Measurements from ENCODE around the gene PVR. TPM values are rescaled to one million over a fixed set of nuclear protein-coding genes. Genes with fewer than 3 reads are reported as not detected.
"Not testable (repeated sequence)": the region's sequence is repeated elsewhere in the genome, so short reads cannot be mapped to it uniquely, and the experiment has no call there.

PVR gene
- total RNA-seq, 2 experiments from 2014 or later = 4.6 to 5.2 TPM

- H3K4me3 Mint-ChIP-seq = no peak overlapping the region
- no peaks in the 10 kb centered on the region for H3K36me3 Mint-ChIP-seq (ENCODE audit: low read depth)
- ATAC-seq (no peak), DNase-seq (no peak)
- no peak overlapping the region for H3K27ac Mint-ChIP-seq
- CTCF ChIA-PET = no interaction called here
- H3K4me1 Mint-ChIP-seq (ENCODE audit: low read depth) = no peaks in the 10 kb centered on the region
- POLR2A ChIA-PET = no interaction called here
- no peaks in the 10 kb centered on the region for H3K9me3 Mint-ChIP-seq (ENCODE audit: insufficient read depth)
- no peaks in the 10 kb centered on the region for H3K27me3 Mint-ChIP-seq (ENCODE audit: low read depth)
Measured at GRCh38 chr19:44621367-44621766, 22.3 kb upstream of the PVR start.

- ChIA-PET POLR2A (no interaction called here), CTCF (interaction anchor here (1.4 kb wide), 1 partner anchor 52 kb away, joined by 4 read pairs; no protein-coding TSS in a partner anchor)
- ATAC-seq (no peak), DNase-seq (no peak)
- Mint-ChIP-seq H3K4me1 (ENCODE audit: low read depth) (no peaks in the 10 kb centered on the region), H3K36me3 (ENCODE audit: low read depth) (no peaks in the 10 kb centered on the region), H3K27me3 (ENCODE audit: low read depth) (no peaks in the 10 kb centered on the region), H3K9me3 (ENCODE audit: insufficient read depth) (no peaks in the 10 kb centered on the region), H3K27ac (no peak overlapping the region), H3K4me3 (no peak overlapping the region)
Measured at GRCh38 chr19:44623080-44623479, 20.6 kb upstream of the PVR start.

DNA sequence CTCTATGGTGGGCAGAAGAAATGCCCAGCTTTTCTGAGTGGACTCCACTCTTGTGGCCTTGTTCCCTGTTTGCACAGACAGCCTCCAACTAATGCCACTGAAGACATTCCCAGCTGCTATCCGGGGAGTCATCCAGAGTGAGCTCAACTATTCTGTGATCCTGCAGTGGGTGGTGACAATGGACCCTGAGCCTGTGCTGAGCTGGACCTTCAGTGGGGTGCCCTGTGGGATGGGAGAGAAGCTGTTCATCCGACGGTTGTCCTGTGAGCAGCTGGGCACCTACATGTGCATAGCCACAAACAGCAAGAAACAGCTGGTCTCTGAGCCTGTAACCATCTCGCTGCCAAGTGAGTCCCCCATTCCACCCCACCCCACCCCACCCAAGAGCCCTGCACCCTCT is 20.1 kb upstream of the PVR start:
- CTCF ChIA-PET = interaction anchor here (1.4 kb wide), 1 partner anchor 53 kb away, joined by 4 read pairs; no protein-coding TSS in a partner anchor
- H3K9me3 Mint-ChIP-seq (ENCODE audit: insufficient read depth) = no peaks in the 10 kb centered on the region
- DNase-seq (no peak), ATAC-seq (no peak)
- H3K36me3 Mint-ChIP-seq (ENCODE audit: low read depth) = no peaks in the 10 kb centered on the region
- no peak overlapping the region for H3K27ac Mint-ChIP-seq
- POLR2A ChIA-PET = no interaction called here
- H3K4me1 Mint-ChIP-seq (ENCODE audit: low read depth) = no peaks in the 10 kb centered on the region
- H3K4me3 Mint-ChIP-seq = no peak overlapping the region
- no peaks in the 10 kb centered on the region for H3K27me3 Mint-ChIP-seq (ENCODE audit: low read depth)

DNA sequence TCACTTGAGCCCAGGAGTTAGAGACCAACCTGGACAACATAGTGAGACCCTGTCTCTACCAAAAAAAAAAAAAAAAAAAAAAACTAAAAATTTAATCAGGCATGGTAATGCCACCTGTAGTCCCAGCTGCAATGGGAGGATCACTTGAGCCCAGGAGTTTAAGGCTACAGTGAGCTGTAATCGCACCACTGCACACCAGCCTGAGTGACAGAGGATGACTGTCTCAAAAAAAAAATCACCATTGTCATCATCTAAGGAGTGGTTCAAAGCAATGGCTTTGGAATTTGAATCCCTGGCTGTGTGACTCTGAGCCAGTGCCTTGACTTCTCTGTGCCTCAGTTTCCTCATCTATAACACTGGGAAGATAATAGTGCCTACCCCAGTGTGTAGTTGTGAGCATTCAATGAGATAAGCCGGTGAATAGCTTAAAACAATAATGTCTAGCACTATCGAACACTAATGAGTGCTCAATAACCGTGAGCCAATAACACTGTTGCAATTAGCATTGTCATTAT is 18.8 kb upstream of the PVR start:
- H3K4me3 Mint-ChIP-seq = no peak overlapping the region
- no peaks in the 10 kb centered on the region for H3K36me3 Mint-ChIP-seq (ENCODE audit: low read depth)
- no peaks in the 10 kb centered on the region for H3K4me1 Mint-ChIP-seq (ENCODE audit: low read depth)
- no peaks in the 10 kb centered on the region for H3K27me3 Mint-ChIP-seq (ENCODE audit: low read depth)
- DNase-seq (no peak), ATAC-seq (no peak)
- no peak overlapping the region for H3K27ac Mint-ChIP-seq
- POLR2A ChIA-PET = no interaction called here
- no peaks in the 10 kb centered on the region for H3K9me3 Mint-ChIP-seq (ENCODE audit: insufficient read depth)
- CTCF ChIA-PET = interaction anchor here (0.6 to 1.4 kb wide), 2 partner anchors 42 to 54 kb away, joined by 4 to 5 read pairs; no protein-coding TSS in a partner anchor

GRCh38 chr19:44625637-44626036 is 18.1 kb upstream of the PVR start:
- H3K27ac Mint-ChIP-seq; H3K9me3 Mint-ChIP-seq (ENCODE audit: insufficient read depth); DNase-seq; H3K27me3 Mint-ChIP-seq (ENCODE audit: low read depth); H3K4me1 Mint-ChIP-seq (ENCODE audit: low read depth); H3K36me3 Mint-ChIP-seq (ENCODE audit: low read depth); ATAC-seq; H3K4me3 Mint-ChIP-seq: not testable (repeated sequence)
- POLR2A ChIA-PET = interaction anchor here (0.6 kb wide), 1 partner anchor 171 kb away, joined by 3 read pairs; no protein-coding TSS in a partner anchor
- CTCF ChIA-PET = interaction anchor here (1.2 kb wide), 1 partner anchor 55 kb away, joined by 3 read pairs; no protein-coding TSS in a partner anchor

DNA sequence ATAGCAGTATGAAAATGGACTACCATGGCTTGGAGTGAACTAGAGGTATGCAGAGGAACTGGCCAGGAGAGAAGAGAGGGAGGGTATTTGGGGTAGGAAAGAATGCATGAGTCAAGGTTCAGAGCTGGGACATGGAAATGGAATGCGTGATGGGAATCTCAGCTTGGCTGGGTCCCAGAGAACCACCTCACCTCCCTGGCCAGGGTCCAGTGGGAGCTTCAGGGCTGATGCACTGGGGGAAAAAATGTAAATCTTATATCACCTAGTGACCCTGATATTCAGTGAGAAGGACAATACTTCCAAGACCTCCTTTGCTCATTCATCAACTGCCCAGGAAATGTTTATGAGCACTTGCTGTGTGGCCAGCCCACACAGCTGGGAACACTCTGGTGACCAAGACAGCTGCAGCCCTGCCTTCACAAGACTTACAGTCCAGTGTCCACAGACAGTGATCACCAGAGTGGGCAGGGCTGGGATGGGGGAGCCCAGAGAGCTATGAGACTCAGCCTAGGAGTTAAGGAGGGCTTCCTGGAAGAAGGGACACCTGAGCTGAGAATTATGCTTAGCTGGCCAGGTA is 17.6 kb upstream of the PVR start:
- ATAC-seq = no peak
- Mint-ChIP-seq H3K27ac (no peak overlapping the region), H3K9me3 (ENCODE audit: insufficient read depth) (no peaks in the 10 kb centered on the region), H3K4me1 (ENCODE audit: low read depth) (no peaks in the 10 kb centered on the region), H3K36me3 (ENCODE audit: low read depth) (no peaks in the 10 kb centered on the region), H3K27me3 (ENCODE audit: low read depth) (no peaks in the 10 kb centered on the region), H3K4me3 (no peak overlapping the region)
- DNase-seq = no peak
- CTCF ChIA-PET = interaction anchor here (1.2 kb wide), 1 partner anchor 55 kb away, joined by 3 read pairs; no protein-coding TSS in a partner anchor
- POLR2A ChIA-PET = interaction anchor here (0.6 kb wide), 1 partner anchor 171 kb away, joined by 3 read pairs; no protein-coding TSS in a partner anchor

- H3K4me1 Mint-ChIP-seq (ENCODE audit: low read depth) = no peaks in the 10 kb centered on the region
- no peak overlapping the region for H3K4me3 Mint-ChIP-seq
- ChIA-PET POLR2A (no interaction called here), CTCF (no interaction called here)
- no peak for DNase-seq
- H3K27ac Mint-ChIP-seq = no peak overlapping the region
- no peaks in the 10 kb centered on the region for H3K36me3 Mint-ChIP-seq (ENCODE audit: low read depth)
- no peaks in the 10 kb centered on the region for H3K27me3 Mint-ChIP-seq (ENCODE audit: low read depth)
- no peaks in the 10 kb centered on the region for H3K9me3 Mint-ChIP-seq (ENCODE audit: insufficient read depth)
- no peak for ATAC-seq
Measured at GRCh38 chr19:44627631-44628030, 16.1 kb upstream of the PVR start.

- ChIA-PET CTCF (no interaction called here), POLR2A (no interaction called here)
- H3K27me3 Mint-ChIP-seq (ENCODE audit: low read depth) = no peaks in the 10 kb centered on the region
- H3K27ac Mint-ChIP-seq = no peak overlapping the region
- no peak for ATAC-seq
- H3K36me3 Mint-ChIP-seq (ENCODE audit: low read depth) = no peaks in the 10 kb centered on the region
- H3K9me3 Mint-ChIP-seq (ENCODE audit: insufficient read depth) = no peaks in the 10 kb centered on the region
- H3K4me3 Mint-ChIP-seq = no peak overlapping the region
- no peak for DNase-seq
- no peaks in the 10 kb centered on the region for H3K4me1 Mint-ChIP-seq (ENCODE audit: low read depth)
Measured at GRCh38 chr19:44628793-44629192, 14.9 kb upstream of the PVR start.

- H3K27me3 Mint-ChIP-seq (ENCODE audit: low read depth); CTCF ChIA-PET; DNase-seq; ATAC-seq; POLR2A ChIA-PET; H3K9me3 Mint-ChIP-seq (ENCODE audit: insufficient read depth); H3K36me3 Mint-ChIP-seq (ENCODE audit: low read depth); H3K4me3 Mint-ChIP-seq; H3K4me1 Mint-ChIP-seq (ENCODE audit: low read depth); H3K27ac Mint-ChIP-seq: not testable (repeated sequence)
Measured at GRCh38 chr19:44631611-44632010, 12.1 kb upstream of the PVR start.

GRCh38 chr19:44634058-44634457 is 9.7 kb upstream of the PVR start:
- DNase-seq; H3K36me3 Mint-ChIP-seq (ENCODE audit: low read depth); POLR2A ChIA-PET; H3K9me3 Mint-ChIP-seq (ENCODE audit: insufficient read depth); H3K27ac Mint-ChIP-seq; H3K4me1 Mint-ChIP-seq (ENCODE audit: low read depth); ATAC-seq; H3K4me3 Mint-ChIP-seq; H3K27me3 Mint-ChIP-seq (ENCODE audit: low read depth): not testable (repeated sequence)
- CTCF ChIA-PET = interaction anchor here (1.1 kb wide), 1 partner anchor 20 kb away, joined by 3 read pairs; no protein-coding TSS in a partner anchor

DNA sequence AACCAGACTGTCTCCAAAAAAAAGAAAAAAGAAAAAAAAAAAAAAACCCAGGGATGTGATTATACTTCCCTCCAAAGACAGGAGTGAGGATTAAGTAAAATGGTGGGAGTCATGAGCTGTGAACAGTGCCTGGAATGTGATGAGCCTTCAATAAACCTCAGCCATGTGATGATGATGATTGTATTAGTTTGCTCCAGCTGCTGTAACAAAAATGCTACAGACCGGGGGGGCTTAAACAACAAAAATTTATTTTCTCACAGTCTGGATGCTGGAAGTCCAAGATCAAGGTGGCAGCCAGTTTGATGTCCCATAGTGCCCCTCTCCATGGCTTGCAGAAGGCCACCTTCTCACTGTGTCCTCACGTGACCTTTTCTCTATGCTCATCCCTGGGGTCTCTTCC is 8.9 kb upstream of the PVR start:
- ChIA-PET POLR2A (no interaction called here), CTCF (interaction anchor here (1.1 kb wide), 1 partner anchor 19 kb away, joined by 3 read pairs; no protein-coding TSS in a partner anchor)
- no peak for ATAC-seq
- Mint-ChIP-seq H3K4me1 (ENCODE audit: low read depth) (no peaks in the 10 kb centered on the region), H3K36me3 (ENCODE audit: low read depth) (no peaks in the 10 kb centered on the region), H3K27ac (no peak overlapping the region), H3K27me3 (ENCODE audit: low read depth) (peaks cover 7% of the 10 kb centered on the region), H3K4me3 (no peak overlapping the region), H3K9me3 (ENCODE audit: insufficient read depth) (no peaks in the 10 kb centered on the region)
- DNase-seq = no peak

GRCh38 chr19:44635581-44636438 is 7.9 kb upstream of the PVR start:
- Mint-ChIP-seq H3K4me3 (no peak overlapping the region), H3K4me1 (ENCODE audit: low read depth) (no peaks in the 10 kb centered on the region), H3K27ac (no peak overlapping the region), H3K36me3 (ENCODE audit: low read depth) (no peaks in the 10 kb centered on the region), H3K9me3 (ENCODE audit: insufficient read depth) (no peaks in the 10 kb centered on the region), H3K27me3 (ENCODE audit: low read depth) (peaks cover 7% of the 10 kb centered on the region)
- CTCF ChIA-PET = no interaction called here
- ATAC-seq = no peak
- POLR2A ChIA-PET = no interaction called here
- DNase-seq = no peak
